Thyroid gland (tissue), 4 donors: Measurements from ENCODE around the gene KSR1.

Experiments
- POLR2A ChIP-seq, 2 donors: fragments of 450-650 bp; IDR thresholded peaks; one replicate each; pipeline ENCODE4 v1.6.1; 2017; ENCODE audit warnings: antibody characterized with exemption in 2 of 2, mild to moderate bottlenecking in 2 of 2, moderate library complexity in 1 of 2
- TF ChIP-seq, protein P1 (sequence below), 6 experiments: fragments of 200-600 bp in 3 of 6; fragments of 450-650 bp in 3 of 6; sonication (generic) in 3 of 6; IDR thresholded peaks; one replicate each; pipeline ENCODE4 v1.5.1; 2016 to 2019; ENCODE audit warnings: antibody characterized with exemption in 6 of 6, mild to moderate bottlenecking in 2 of 6, inconsistent platforms in 1 of 6, moderate library complexity in 1 of 6

- TF ChIP-seq, protein P1, sequence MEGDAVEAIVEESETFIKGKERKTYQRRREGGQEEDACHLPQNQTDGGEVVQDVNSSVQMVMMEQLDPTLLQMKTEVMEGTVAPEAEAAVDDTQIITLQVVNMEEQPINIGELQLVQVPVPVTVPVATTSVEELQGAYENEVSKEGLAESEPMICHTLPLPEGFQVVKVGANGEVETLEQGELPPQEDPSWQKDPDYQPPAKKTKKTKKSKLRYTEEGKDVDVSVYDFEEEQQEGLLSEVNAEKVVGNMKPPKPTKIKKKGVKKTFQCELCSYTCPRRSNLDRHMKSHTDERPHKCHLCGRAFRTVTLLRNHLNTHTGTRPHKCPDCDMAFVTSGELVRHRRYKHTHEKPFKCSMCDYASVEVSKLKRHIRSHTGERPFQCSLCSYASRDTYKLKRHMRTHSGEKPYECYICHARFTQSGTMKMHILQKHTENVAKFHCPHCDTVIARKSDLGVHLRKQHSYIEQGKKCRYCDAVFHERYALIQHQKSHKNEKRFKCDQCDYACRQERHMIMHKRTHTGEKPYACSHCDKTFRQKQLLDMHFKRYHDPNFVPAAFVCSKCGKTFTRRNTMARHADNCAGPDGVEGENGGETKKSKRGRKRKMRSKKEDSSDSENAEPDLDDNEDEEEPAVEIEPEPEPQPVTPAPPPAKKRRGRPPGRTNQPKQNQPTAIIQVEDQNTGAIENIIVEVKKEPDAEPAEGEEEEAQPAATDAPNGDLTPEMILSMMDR (IDR thresholded peaks at IDR 0.05), result no peak
- no peak for TF ChIP-seq POLR2A (IDR thresholded peaks at IDR 0.05)
Measured at GRCh38 chr17:27535975-27536374, 79.7 kb downstream of the KSR1 start.
